ENCODE measurements around the gene ITGA2. TPM values are rescaled to one million over a fixed set of nuclear protein-coding genes. Genes with fewer than 3 reads are reported as not detected.
"Not testable (repeated sequence)": the region's sequence is repeated elsewhere in the genome, so short reads cannot be mapped to it uniquely, and the experiment has no call there.

ITGA2 gene
- total RNA-seq, 3 donors from 2014 or later, result 0.80 to 33.7 (median 11.8) TPM

DNA sequence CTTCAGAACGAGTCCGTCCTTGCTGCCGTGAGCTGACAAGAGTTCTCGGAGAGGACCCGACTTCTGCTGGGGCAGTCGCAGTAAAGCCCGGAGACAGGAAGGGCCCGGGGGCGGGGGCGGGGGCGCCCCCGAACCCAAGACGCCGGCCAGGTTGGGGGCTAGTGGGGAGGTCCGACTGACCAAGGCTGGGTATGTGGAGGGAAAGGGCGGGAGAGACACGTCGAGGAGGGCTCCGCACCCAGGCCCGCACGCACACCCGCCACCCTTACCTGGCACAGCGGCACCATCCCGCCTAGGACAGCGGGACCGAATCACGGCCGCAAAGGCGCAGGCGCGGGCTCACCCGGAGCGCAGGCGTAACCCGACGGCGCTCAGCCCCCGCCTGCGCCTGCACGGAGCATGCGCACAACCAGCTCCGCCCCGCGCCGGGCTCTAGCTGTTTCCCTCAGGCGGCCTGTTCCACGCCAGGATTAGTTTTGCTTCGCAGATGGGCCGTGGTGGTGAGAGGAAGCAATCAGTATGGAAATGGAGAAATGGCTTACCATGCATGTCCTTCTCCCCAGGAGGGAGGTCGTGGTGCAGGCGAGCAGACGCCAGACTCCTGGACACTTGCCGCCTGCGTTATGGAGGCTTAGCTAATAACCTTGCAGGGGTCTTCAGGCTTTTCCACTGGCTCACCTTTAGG is 120.4 kb downstream of the ITGA2 start, which contains the start of gene MOCS2:
Gene MOCS2, minus strand, starts transcription at position 315 of the 685 bp plus-strand sequence. CDS start 2,583 bp downstream, outside the sequence.
- no peaks in the 10 kb centered on the region for H3K27me3 ChIP-seq
- DNase-seq (ENCODE audit: low spot score in 2 of 2), result peak; percentile 76 to 85
- H3K9me3 ChIP-seq, result no peaks in the 10 kb centered on the region
- H3K27ac ChIP-seq, result peak within 1 kb of the TSS; percentile 83
- intact Hi-C loops (cut with DNase I; ENCODE audit: low total_unique reads), result no loop called here
- TF ChIP-seq CTCF (IDR thresholded peaks at IDR 0.05), result no peak
- TF ChIP-seq POLR2A (IDR thresholded peaks at IDR 0.05), result peak; percentile 44
- peak; percentile 46 to 80 (median 60) for TF ChIP-seq POLR2AphosphoS5 (IDR thresholded peaks at IDR 0.05)
- H3K36me3 ChIP-seq, result no peaks in the 10 kb centered on the region
- H3K4me1 ChIP-seq, result peaks cover 0 to 4% of the 10 kb centered on the region in 2 donors
- peak within 1 kb of the TSS; percentile 76 to 89 (median 79) for H3K4me3 ChIP-seq

DNA sequence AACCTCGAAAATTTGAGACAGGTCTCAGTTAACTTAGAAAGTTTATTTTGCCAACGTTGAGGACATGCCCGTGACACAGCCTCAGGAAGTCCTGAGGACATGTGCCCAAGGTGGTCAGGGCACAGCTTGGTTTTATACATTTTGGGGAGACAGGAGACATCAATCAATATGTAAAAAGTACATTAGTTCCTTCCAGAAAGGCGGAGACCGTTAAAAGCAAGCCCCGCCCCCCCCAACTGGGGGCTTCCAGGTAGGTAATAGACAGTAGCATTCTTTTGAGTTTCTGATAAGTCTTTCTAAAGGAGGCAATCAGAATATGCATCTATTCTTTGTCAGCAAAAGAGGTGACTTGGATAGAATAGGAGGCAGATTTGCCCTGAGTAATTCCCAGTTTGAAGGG is 121.0 kb downstream of the ITGA2 start:
- Histone ChIP-seq H3K9me3 (no peaks in the 10 kb centered on the region), H3K27ac (peak overlapping the region; percentile 83), H3K4me3 (peak overlapping the region; percentile 76 to 89 (median 79)), H3K36me3 (no peaks in the 10 kb centered on the region), H3K27me3 (no peaks in the 10 kb centered on the region), H3K4me1 (peaks cover 0 to 4% of the 10 kb centered on the region in 2 donors)
- DNase-seq (ENCODE audit: low spot score in 2 of 2), result no peak
- intact Hi-C loops (cut with DNase I; ENCODE audit: low total_unique reads), result no loop called here
- TF ChIP-seq POLR2AphosphoS5 (IDR thresholded peaks at IDR 0.05), result no peak
- TF ChIP-seq POLR2A (IDR thresholded peaks at IDR 0.05), result no peak
- TF ChIP-seq CTCF (IDR thresholded peaks at IDR 0.05), result no peak

GRCh38 chr5:53111139-53111538 is 122.0 kb downstream of the ITGA2 start:
- Histone ChIP-seq H3K27me3 (no peaks in the 10 kb centered on the region), H3K36me3 (no peaks in the 10 kb centered on the region), H3K9me3 (no peaks in the 10 kb centered on the region), H3K27ac (no peak overlapping the region), H3K4me1 (peaks cover 0 to 4% of the 10 kb centered on the region in 2 donors), H3K4me3 (no peak overlapping the region)
- TF ChIP-seq CTCF (IDR thresholded peaks at IDR 0.05), result no peak
- no peak for TF ChIP-seq POLR2AphosphoS5 (IDR thresholded peaks at IDR 0.05)
- no peak for TF ChIP-seq POLR2A (IDR thresholded peaks at IDR 0.05)
- DNase-seq (ENCODE audit: low spot score in 2 of 2), result no peak
- intact Hi-C loops (cut with DNase I; ENCODE audit: low total_unique reads), result no loop called here

DNA sequence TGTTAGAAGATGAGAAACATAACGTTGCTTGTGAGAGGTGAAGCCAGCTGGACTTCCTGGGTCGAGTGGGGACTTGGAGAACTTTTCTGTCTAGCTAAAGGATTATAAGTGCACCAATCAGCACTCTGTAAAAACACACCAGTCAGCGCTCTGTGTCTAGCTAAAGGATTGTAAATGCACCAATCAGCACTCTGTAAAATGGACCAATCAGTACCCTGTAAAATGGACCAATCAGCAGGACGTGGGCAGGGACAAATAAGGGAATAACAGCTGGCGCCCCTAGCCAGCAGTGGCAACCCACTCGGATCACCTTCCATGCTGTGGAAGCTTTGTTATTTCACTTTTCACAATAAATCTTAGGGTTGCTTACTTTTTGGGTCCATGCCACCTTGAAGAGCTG is 123.2 kb downstream of the ITGA2 start:
- DNase-seq (ENCODE audit: low spot score in 2 of 2); H3K4me1 ChIP-seq; H3K27me3 ChIP-seq; H3K9me3 ChIP-seq; H3K27ac ChIP-seq; intact Hi-C loops (cut with DNase I; ENCODE audit: low total_unique reads); H3K4me3 ChIP-seq; H3K36me3 ChIP-seq: not testable (repeated sequence)

GRCh38 chr5:53112909-53113308 is 123.8 kb downstream of the ITGA2 start:
- Histone ChIP-seq H3K27me3 (no peaks in the 10 kb centered on the region), H3K9me3 (no peaks in the 10 kb centered on the region), H3K4me3 (no peak overlapping the region), H3K27ac (no peak overlapping the region), H3K4me1 (peaks cover 0 to 4% of the 10 kb centered on the region in 2 donors), H3K36me3 (no peaks in the 10 kb centered on the region)
- intact Hi-C loops (cut with DNase I; ENCODE audit: low total_unique reads), result no loop called here
- TF ChIP-seq POLR2A (IDR thresholded peaks at IDR 0.05) (no peak), CTCF (IDR thresholded peaks at IDR 0.05) (no peak), POLR2AphosphoS5 (IDR thresholded peaks at IDR 0.05) (no peak)
- DNase-seq (ENCODE audit: low spot score in 2 of 2), result no peak
